HCT116 (cell line): ENCODE results near the gene ACOT7. TPM values are rescaled to one million over a fixed set of nuclear protein-coding genes. Genes with fewer than 3 reads are reported as not detected.

Experiments used
- ATAC-seq: fragments of 200-7000 bp; cut with Tn5 transposase; 2 replicates; pipeline ENCODE4 v1.9.1; 2020; ENCODE audit warnings: mild to moderate bottlenecking, moderate library complexity
- BruUV-seq: library from RNA; stranded (reverse); fragments of 400-500 nt; replicated peaks from 2 replicates; lab custom pipeline; 2021; lab: Mats Ljungman, UMichigan
- CTCF ChIA-PET: fragments of 300-600 bp; sonication (Branson Sonifier 250); formaldehyde crosslinking; loops from one replicate; lab custom pipeline; 2021; ENCODE audit warnings: antibody characterized with exemption; lab: Charles Lee
- POLR2A ChIA-PET: fragments of 300-600, 350-600 bp; sonication (Branson Sonifier 250); formaldehyde crosslinking; loops from one replicate; lab custom pipeline; 2021; ENCODE audit warnings: antibody characterized with exemption; lab: Charles Lee
- RAD21 ChIA-PET, 2 experiments: fragments of 300-600 bp; sonication (Branson Sonifier 250); formaldehyde crosslinking; loops; one replicate each; lab custom pipeline; 2023; ENCODE audit warnings: low total read pairs in 2 of 2; ENCODE audit not compliant: uncharacterized antibody in 2 of 2, unreplicated experiment in 2 of 2, low non-redundant PET in 1 of 2; lab: Charles Lee
- DNase-seq: peaks from one replicate; pipeline ENCODE4 v3.0.0-alpha.2; 2010; ENCODE audit warnings: low read depth, low spot score
- H2AFZ ChIP-seq: fragments of 200-600 bp; shearing (Covaris generic), sonication (generic); 2 replicates; pipeline ENCODE4 v1.6.1; 2017; ENCODE audit warnings: low read depth, mixed run types, mixed read lengths, antibody characterized with exemption, low read length; ENCODE audit not compliant: poor library complexity, severe bottlenecking
- H3K27ac ChIP-seq: 2 replicates; pipeline ENCODE4 v1.5.1; 2012; ENCODE audit warnings: low read depth, low read length
- H3K27me3 ChIP-seq: fragments of 200-600 bp; sonication (generic); 2 replicates; pipeline ENCODE4 v1.6.1; 2016; ENCODE audit warnings: mixed run types, low read length, mixed read lengths; ENCODE audit not compliant: insufficient read depth
- H3K36me3 ChIP-seq, 2 experiments: fragments of 200-500 bp in 1 of 2; fragments of 200-600 bp in 1 of 2; sonication (Bioruptor generic) in 1 of 2; sonication (generic) in 1 of 2; 2 replicates each; pipeline versions ENCODE4 v1.5.1 to v1.6.1; 2014 to 2016; ENCODE audit warnings: low read length in 2 of 2, inconsistent platforms in 1 of 2, mixed read lengths in 1 of 2, mixed run types in 1 of 2; ENCODE audit not compliant: insufficient read depth in 2 of 2, control insufficient read depth in 1 of 2
- H3K4me1 ChIP-seq, 2 experiments: fragments of 200-600 bp in 1 of 2; sonication (generic) in 1 of 2; 2 replicates each; pipeline versions ENCODE4 v1.5.1 to v1.6.1; 2012 to 2017; ENCODE audit warnings: low read length in 2 of 2, inconsistent platforms in 1 of 2, mild to moderate bottlenecking in 1 of 2, mixed read lengths in 1 of 2, mixed run types in 1 of 2, moderate library complexity in 1 of 2; ENCODE audit not compliant: insufficient read depth in 2 of 2, control insufficient read depth in 1 of 2
- H3K4me2 ChIP-seq: fragments of 200-600 bp; sonication (generic); 2 replicates; pipeline ENCODE4 v1.6.1; 2017; ENCODE audit warnings: mixed run types, low read length, mixed read lengths
- H3K4me3 ChIP-seq, 2 experiments: fragments of 200-600 bp in 1 of 2; sonication (generic) in 1 of 2; replicated peaks in 1 of 2; 2 replicates each; pipeline ENCODE4 v1.5.1; 2011 to 2016; ENCODE audit warnings: low read length in 2 of 2, control low read depth in 1 of 2, low read depth in 1 of 2, mild to moderate bottlenecking in 1 of 2, mixed read lengths in 1 of 2, mixed run types in 1 of 2
- H3K79me2 ChIP-seq: fragments of 200-600 bp; sonication (generic); 2 replicates; pipeline ENCODE4 v1.6.1; 2017; ENCODE audit warnings: mild to moderate bottlenecking, mixed run types, low read length, moderate library complexity, mixed read lengths; ENCODE audit not compliant: insufficient read depth
- H3K9ac ChIP-seq: fragments of 200-600 bp; sonication (generic); 2 replicates; pipeline ENCODE4 v1.6.1; 2016; ENCODE audit warnings: low read length, mixed read lengths
- H3K9me2 ChIP-seq: fragments of 200-600 bp; sonication (generic), shearing (Covaris generic); 2 replicates; pipeline ENCODE4 v1.6.1; 2017; ENCODE audit warnings: mixed run types, mild to moderate bottlenecking, moderate library complexity; ENCODE audit not compliant: insufficient read depth
- H3K9me3 ChIP-seq, 2 experiments: fragments of 200-500 bp in 1 of 2; fragments of 200-600 bp in 1 of 2; sonication (Bioruptor generic) in 1 of 2; sonication (generic) in 1 of 2; 2 replicates each; pipeline ENCODE4 v1.6.1; 2014 to 2017; ENCODE audit warnings: low read length in 2 of 2, mixed read lengths in 2 of 2, inconsistent platforms in 1 of 2, low read depth in 1 of 2, mild to moderate bottlenecking in 1 of 2, mixed run types in 1 of 2, moderate library complexity in 1 of 2; ENCODE audit not compliant: control insufficient read depth in 1 of 2, insufficient read depth in 1 of 2
- H4K20me1 ChIP-seq: fragments of 200-600 bp; sonication (generic), shearing (Covaris generic); 2 replicates; pipeline ENCODE4 v1.6.1; 2017; ENCODE audit warnings: mixed run types, mild to moderate bottlenecking, moderate library complexity; ENCODE audit not compliant: insufficient read depth
- CBX3 ChIP-seq: IDR thresholded peaks from 2 replicates; pipeline ENCODE4 v1.6.1; 2012; ENCODE audit warnings: low read depth
- CEBPB ChIP-seq: IDR thresholded peaks from 2 replicates; pipeline ENCODE4 v1.6.1; 2012; ENCODE audit warnings: low read depth
- ELF1 ChIP-seq: IDR thresholded peaks from 2 replicates; pipeline ENCODE4 v1.6.1; 2012; ENCODE audit warnings: low read depth, borderline replicate concordance
- FOSL1 ChIP-seq: IDR thresholded peaks from 2 replicates; pipeline ENCODE4 v1.6.1; 2012; ENCODE audit warnings: low read depth
- JUND ChIP-seq: IDR thresholded peaks from 2 replicates; pipeline ENCODE4 v1.6.1; 2012
- POLR2A ChIP-seq: IDR thresholded peaks from 2 replicates; pipeline ENCODE4 v1.7.0; 2011; ENCODE audit warnings: borderline replicate concordance; ENCODE audit not compliant: insufficient read depth, insufficient read length; ENCODE audit errors: extremely low read depth
- POLR2AphosphoS5 ChIP-seq: IDR thresholded peaks from 2 replicates; pipeline ENCODE4 v1.6.1; 2011; ENCODE audit warnings: mild to moderate bottlenecking, low read depth, low read length, moderate library complexity
- RAD21 ChIP-seq: IDR thresholded peaks from 2 replicates; pipeline ENCODE4 v1.6.1; 2012; ENCODE audit warnings: low read depth, mild to moderate bottlenecking
- SIN3A ChIP-seq: IDR thresholded peaks from 2 replicates; pipeline ENCODE4 v1.6.1; 2012; ENCODE audit warnings: low read depth
- SP1 ChIP-seq: IDR thresholded peaks from 2 replicates; pipeline ENCODE4 v1.6.1; 2012; ENCODE audit warnings: low read depth
- SRF ChIP-seq: IDR thresholded peaks from 2 replicates; pipeline ENCODE4 v1.6.1; 2012; ENCODE audit warnings: low read depth
- TCF7L2 ChIP-seq: IDR thresholded peaks from 2 replicates; pipeline ENCODE4 v1.7.0; 2011; ENCODE audit warnings: borderline replicate concordance, inconsistent platforms; ENCODE audit not compliant: insufficient read depth, insufficient read length; ENCODE audit errors: extremely low read depth
- YY1 ChIP-seq: IDR thresholded peaks from 2 replicates; pipeline ENCODE4 v1.6.1; 2011; ENCODE audit warnings: low read length, low read depth, moderate library complexity, mild to moderate bottlenecking; ENCODE audit not compliant: insufficient replicate concordance; ENCODE audit errors: extremely low read depth
- ZFX ChIP-seq: fragments of 450-650 bp; IDR thresholded peaks from 2 replicates; pipeline ENCODE4 v1.6.1; 2017
- intact Hi-C: fragments of 100-400 bp; cut with micrococcal nuclease; formaldehyde crosslinking; loops from 2 replicates; pipeline ENCODE4 v1.10.0; 2022
- total RNA-seq: library from RNA; stranded (reverse); gene quantifications from one replicate; pipeline ENCODE4 v1.2.1, GENCODE V29; 2021; ENCODE audit not compliant: unreplicated experiment
- TF ChIP-seq, protein P1 (sequence below): IDR thresholded peaks from 2 replicates; pipeline ENCODE4 v1.6.1; 2012
- TF ChIP-seq, protein P2 (sequence below): IDR thresholded peaks from 2 replicates; pipeline ENCODE4 v1.6.1; 2012; ENCODE audit warnings: low read depth
- TF ChIP-seq, protein P3 (sequence below): IDR thresholded peaks from 2 replicates; pipeline ENCODE4 v1.6.1; 2011; ENCODE audit warnings: mild to moderate bottlenecking, low read length, moderate library complexity; ENCODE audit not compliant: insufficient replicate concordance; ENCODE audit errors: extremely low read depth

Gene ACOT7
- total RNA-seq, 1 experiment from 2014 or later: 162 TPM

DNA sequence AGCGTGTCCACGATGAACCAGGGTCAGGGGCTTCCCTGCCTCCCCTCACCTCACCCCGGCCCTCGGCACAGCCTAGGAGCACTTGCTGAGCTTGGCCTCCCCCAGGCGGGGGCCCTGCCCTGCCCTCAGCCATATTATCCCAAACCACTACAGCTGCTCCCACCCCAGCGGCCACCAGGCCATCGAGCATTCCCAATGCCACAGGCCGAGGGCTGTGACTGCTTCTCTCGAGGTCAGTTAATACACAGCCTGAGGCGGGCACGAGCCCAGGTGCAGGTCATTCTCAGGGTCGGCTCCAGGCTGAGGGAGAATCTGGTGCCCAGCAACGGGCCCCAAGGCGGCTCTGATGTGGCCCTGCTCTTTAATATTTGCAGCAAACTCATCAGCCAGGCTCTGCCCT lies 124.3 kb downstream of the ACOT7 start:
- no peaks in the 10 kb centered on the region for H3K9me3 ChIP-seq
- no peak overlapping the region for H3K4me2 ChIP-seq
- no peaks in the 10 kb centered on the region for H4K20me1 ChIP-seq
- POLR2A ChIA-PET: no interaction called here
- ATAC-seq: no peak
- DNase-seq: no peak
- TF ChIP-seq, protein P1, sequence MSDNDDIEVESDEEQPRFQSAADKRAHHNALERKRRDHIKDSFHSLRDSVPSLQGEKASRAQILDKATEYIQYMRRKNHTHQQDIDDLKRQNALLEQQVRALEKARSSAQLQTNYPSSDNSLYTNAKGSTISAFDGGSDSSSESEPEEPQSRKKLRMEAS: no peak
- CTCF ChIA-PET: no interaction called here
- H3K27me3 ChIP-seq: no peaks in the 10 kb centered on the region
- no peaks in the 10 kb centered on the region for H3K36me3 ChIP-seq
- H3K4me3 ChIP-seq: no peak overlapping the region
- H3K79me2 ChIP-seq: no peaks in the 10 kb centered on the region
- no peak overlapping the region for H3K27ac ChIP-seq
- RAD21 ChIA-PET: no interaction called here
- no peak overlapping the region for H2AFZ ChIP-seq
- no peaks in the 10 kb centered on the region for H3K9me2 ChIP-seq
- BruUV-seq: no TSS peak
- intact Hi-C loops: no loop called here
- H3K4me1 ChIP-seq: no peaks in the 10 kb centered on the region
- no peak overlapping the region for H3K9ac ChIP-seq

DNA sequence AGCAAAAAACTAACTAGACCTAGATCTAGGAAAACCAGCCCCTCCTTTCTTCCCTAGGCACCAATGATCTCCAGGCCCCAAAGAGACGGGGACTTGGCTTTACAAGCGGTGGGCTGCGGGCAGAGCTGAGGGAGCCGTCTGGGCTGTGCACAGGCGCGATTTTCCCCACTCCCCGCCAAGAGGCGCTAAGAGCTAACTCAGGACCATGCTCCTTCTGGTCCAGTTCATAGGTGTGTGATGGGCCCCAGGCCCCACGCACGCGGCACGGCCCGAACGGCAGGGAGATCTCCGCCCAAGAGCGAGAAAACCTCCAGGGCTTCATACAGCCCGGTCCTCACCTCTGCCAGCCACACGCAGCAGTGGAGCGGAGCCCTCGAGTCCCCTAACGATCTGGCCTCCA lies 125.2 kb downstream of the ACOT7 start:
- no TSS peak for BruUV-seq
- DNase-seq (no peak), ATAC-seq (no peak)
- Histone ChIP-seq H3K36me3 (no peaks in the 10 kb centered on the region; a peak in 1 of 4 replicates), H3K4me3 (no peak overlapping the region), H3K27ac (no peak overlapping the region), H3K9ac (no peak overlapping the region), H4K20me1 (no peaks in the 10 kb centered on the region), H3K27me3 (no peaks in the 10 kb centered on the region), H3K79me2 (no peaks in the 10 kb centered on the region), H2AFZ (no peak overlapping the region), H3K4me1 (no peaks in the 10 kb centered on the region), H3K9me3 (no peaks in the 10 kb centered on the region), H3K4me2 (no peak overlapping the region), H3K9me2 (no peaks in the 10 kb centered on the region)
- ChIA-PET RAD21 (no interaction called here), CTCF (no interaction called here), POLR2A (no interaction called here)
- intact Hi-C loops: no loop called here
- TF ChIP-seq ELF1 (no peak), CEBPB (no peak), YY1 (no peak), CBX3 (no peak), JUND (no peak), SP1 (no peak), POLR2A (no peak), TCF7L2 (no peak), SIN3A (no peak), POLR2AphosphoS5 (no peak), ZFX (no peak), FOSL1 (no peak), SRF (no peak), RAD21 (no peak)
- TF ChIP-seq, protein P1: no peak
- TF ChIP-seq, protein P2, sequence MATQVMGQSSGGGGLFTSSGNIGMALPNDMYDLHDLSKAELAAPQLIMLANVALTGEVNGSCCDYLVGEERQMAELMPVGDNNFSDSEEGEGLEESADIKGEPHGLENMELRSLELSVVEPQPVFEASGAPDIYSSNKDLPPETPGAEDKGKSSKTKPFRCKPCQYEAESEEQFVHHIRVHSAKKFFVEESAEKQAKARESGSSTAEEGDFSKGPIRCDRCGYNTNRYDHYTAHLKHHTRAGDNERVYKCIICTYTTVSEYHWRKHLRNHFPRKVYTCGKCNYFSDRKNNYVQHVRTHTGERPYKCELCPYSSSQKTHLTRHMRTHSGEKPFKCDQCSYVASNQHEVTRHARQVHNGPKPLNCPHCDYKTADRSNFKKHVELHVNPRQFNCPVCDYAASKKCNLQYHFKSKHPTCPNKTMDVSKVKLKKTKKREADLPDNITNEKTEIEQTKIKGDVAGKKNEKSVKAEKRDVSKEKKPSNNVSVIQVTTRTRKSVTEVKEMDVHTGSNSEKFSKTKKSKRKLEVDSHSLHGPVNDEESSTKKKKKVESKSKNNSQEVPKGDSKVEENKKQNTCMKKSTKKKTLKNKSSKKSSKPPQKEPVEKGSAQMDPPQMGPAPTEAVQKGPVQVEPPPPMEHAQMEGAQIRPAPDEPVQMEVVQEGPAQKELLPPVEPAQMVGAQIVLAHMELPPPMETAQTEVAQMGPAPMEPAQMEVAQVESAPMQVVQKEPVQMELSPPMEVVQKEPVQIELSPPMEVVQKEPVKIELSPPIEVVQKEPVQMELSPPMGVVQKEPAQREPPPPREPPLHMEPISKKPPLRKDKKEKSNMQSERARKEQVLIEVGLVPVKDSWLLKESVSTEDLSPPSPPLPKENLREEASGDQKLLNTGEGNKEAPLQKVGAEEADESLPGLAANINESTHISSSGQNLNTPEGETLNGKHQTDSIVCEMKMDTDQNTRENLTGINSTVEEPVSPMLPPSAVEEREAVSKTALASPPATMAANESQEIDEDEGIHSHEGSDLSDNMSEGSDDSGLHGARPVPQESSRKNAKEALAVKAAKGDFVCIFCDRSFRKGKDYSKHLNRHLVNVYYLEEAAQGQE: no peak
- TF ChIP-seq, protein P3, sequence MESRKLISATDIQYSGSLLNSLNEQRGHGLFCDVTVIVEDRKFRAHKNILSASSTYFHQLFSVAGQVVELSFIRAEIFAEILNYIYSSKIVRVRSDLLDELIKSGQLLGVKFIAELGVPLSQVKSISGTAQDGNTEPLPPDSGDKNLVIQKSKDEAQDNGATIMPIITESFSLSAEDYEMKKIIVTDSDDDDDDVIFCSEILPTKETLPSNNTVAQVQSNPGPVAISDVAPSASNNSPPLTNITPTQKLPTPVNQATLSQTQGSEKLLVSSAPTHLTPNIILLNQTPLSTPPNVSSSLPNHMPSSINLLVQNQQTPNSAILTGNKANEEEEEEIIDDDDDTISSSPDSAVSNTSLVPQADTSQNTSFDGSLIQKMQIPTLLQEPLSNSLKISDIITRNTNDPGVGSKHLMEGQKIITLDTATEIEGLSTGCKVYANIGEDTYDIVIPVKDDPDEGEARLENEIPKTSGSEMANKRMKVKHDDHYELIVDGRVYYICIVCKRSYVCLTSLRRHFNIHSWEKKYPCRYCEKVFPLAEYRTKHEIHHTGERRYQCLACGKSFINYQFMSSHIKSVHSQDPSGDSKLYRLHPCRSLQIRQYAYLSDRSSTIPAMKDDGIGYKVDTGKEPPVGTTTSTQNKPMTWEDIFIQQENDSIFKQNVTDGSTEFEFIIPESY: no peak
